Brain microvascular endothelial cell (primary cell): ENCODE data around the gene MON2.
"Not testable (repeated sequence)": the region's sequence is repeated elsewhere in the genome, so short reads cannot be mapped to it uniquely, and the experiment has no call there.

Source experiments
- DNase-seq: peaks from one replicate; pipeline ENCODE4 v3.0.0-alpha.2; 2020
- H3K27ac ChIP-seq: fragments of 250-450 bp; sonication (Bioruptor Pico); 2 replicates; pipeline ENCODE4 v1.5.1; 2020; ENCODE audit warnings: mild to moderate bottlenecking, moderate library complexity
- H3K27me3 ChIP-seq: fragments of 250-450 bp; sonication (Bioruptor Pico); replicated peaks from 2 replicates; pipeline ENCODE4 v1.5.1; 2020; ENCODE audit warnings: mild to moderate bottlenecking
- H3K36me3 ChIP-seq: fragments of 250-450 bp; sonication (Bioruptor Pico); replicated peaks from 2 replicates; pipeline ENCODE4 v1.5.1; 2020; ENCODE audit warnings: mild to moderate bottlenecking
- H3K4me3 ChIP-seq: 2 replicates; pipeline ENCODE4 v1.5.1; 2011; ENCODE audit warnings: low read depth, mild to moderate bottlenecking, control low read depth, low read length, moderate library complexity
- CTCF ChIP-seq: IDR thresholded peaks from 2 replicates; pipeline ENCODE4 v1.5.1; 2011; ENCODE audit warnings: low read depth, mild to moderate bottlenecking, moderate library complexity, low read length, control low read depth, inconsistent platforms; ENCODE audit errors: missing control alignments
- in situ Hi-C: cut with HindIII; loops from 2 replicates; pipeline ENCODE4 v1.10.0; 2017; ENCODE audit warnings: low sequenced_read_pairs, low pct_ligation_motif_present

The MON2 gene

GRCh38 chr12:62505786-62506185 is 39.2 kb downstream of the MON2 start:
- H3K27me3 ChIP-seq: no peaks in the 10 kb centered on the region
- no peak for DNase-seq
- H3K36me3 ChIP-seq: peaks cover 5% of the 10 kb centered on the region
- in situ Hi-C loops: no loop called here
- TF ChIP-seq CTCF: no peak
- H3K27ac ChIP-seq: no peak overlapping the region
- H3K4me3 ChIP-seq: no peak overlapping the region

GRCh38 chr12:62512901-62513300 is 46.3 kb downstream of the MON2 start:
- DNase-seq: no peak
- no peak overlapping the region for H3K4me3 ChIP-seq
- no peak for TF ChIP-seq CTCF
- in situ Hi-C loops: no loop called here
- H3K36me3 ChIP-seq: no peaks in the 10 kb centered on the region
- H3K27ac ChIP-seq: no peak overlapping the region
- H3K27me3 ChIP-seq: no peaks in the 10 kb centered on the region

GRCh38 chr12:62514080-62514479 is 47.5 kb downstream of the MON2 start:
- H3K4me3 ChIP-seq, H3K36me3 ChIP-seq, in situ Hi-C loops, DNase-seq, H3K27me3 ChIP-seq, H3K27ac ChIP-seq: not testable (repeated sequence)

- DNase-seq: no peak
- no peak overlapping the region for H3K4me3 ChIP-seq
- no peaks in the 10 kb centered on the region for H3K27me3 ChIP-seq
- no peak overlapping the region for H3K27ac ChIP-seq
- no peak for TF ChIP-seq CTCF
- H3K36me3 ChIP-seq: no peaks in the 10 kb centered on the region
- in situ Hi-C loops: no loop called here
Observed at GRCh38 chr12:62516927-62517326, 50.3 kb downstream of the MON2 start.

- Histone ChIP-seq H3K36me3 (no peaks in the 10 kb centered on the region), H3K27me3 (no peaks in the 10 kb centered on the region), H3K4me3 (no peak overlapping the region), H3K27ac (no peak overlapping the region)
- no peak for DNase-seq
- TF ChIP-seq CTCF: no peak
- in situ Hi-C loops: no loop called here
Observed at GRCh38 chr12:62517887-62518286, 51.3 kb downstream of the MON2 start.

GRCh38 chr12:62519043-62519442 is 52.4 kb downstream of the MON2 start:
- H3K36me3 ChIP-seq: no peaks in the 10 kb centered on the region
- DNase-seq: no peak
- no peak overlapping the region for H3K4me3 ChIP-seq
- in situ Hi-C loops: no loop called here
- H3K27ac ChIP-seq: no peak overlapping the region
- H3K27me3 ChIP-seq: no peaks in the 10 kb centered on the region
- TF ChIP-seq CTCF: no peak
